Measurements from ENCODE around the gene TACR2. TPM values are rescaled to one million over a fixed set of nuclear protein-coding genes. Genes with fewer than 3 reads are reported as not detected.

Gene TACR2
- total and polyA plus RNA-seq, 2 donors (not counting 3 experiments of a cell fraction or from before 2014, with no cell fraction given): 0.19 TPM; not detected in 1

DNA sequence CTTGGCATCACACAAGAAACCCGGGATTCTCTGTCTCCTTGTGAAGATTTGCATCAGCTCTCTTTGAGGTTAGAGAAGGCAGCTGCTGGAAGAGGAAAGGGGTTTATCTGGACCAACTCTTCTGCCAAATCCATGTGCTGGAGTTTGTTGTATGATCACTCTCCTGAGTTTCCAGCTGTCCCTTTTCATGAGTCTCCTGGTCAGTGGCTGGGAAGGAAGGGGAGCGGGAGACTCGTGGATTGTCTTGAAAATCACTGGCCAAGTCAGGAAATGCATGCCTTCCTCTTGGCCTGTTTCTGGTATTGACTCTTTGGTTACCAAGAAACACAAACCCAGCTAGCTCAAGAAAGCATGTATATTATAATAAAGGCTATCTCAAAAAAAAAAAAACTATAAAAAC lies 38.8 kb downstream of the TACR2 start:
- no TSS peak for BruUV-seq (replicated peaks)
- POLR2A ChIA-PET: interaction anchor here (0.8 kb wide), 1 partner anchor 58 kb away, joined by 3 read pairs; no protein-coding TSS in a partner anchor
- H3K9me3 ChIP-seq (replicated peaks; ENCODE audit: control insufficient read depth, insufficient read depth, low read length): no peaks in the 10 kb centered on the region
- peaks cover 8 to 16% of the 10 kb centered on the region in 2 experiments for H3K36me3 ChIP-seq (ENCODE audit: control insufficient read depth in 2 of 2, extremely low read depth in 1 of 2, insufficient read depth in 2 of 2, low read length in 2 of 2)
- peak overlapping the region; percentile 72 for H3K9ac ChIP-seq (replicated peaks; ENCODE audit: extremely low read depth, insufficient read depth, low read length)
- no peaks in the 10 kb centered on the region for H3K79me2 ChIP-seq (ENCODE audit: control insufficient read depth, insufficient read depth, low read length)
- H3K27ac ChIP-seq (ENCODE audit: insufficient read depth, low read depth, low read length): peak overlapping the region; percentile 88
- FAIRE-seq (peak; percentile 97), DNase-seq (ENCODE audit: low read depth, low spot score) (peak; percentile 96)
- CTCF ChIA-PET: interaction anchor here (0.6 to 1.7 kb wide), 16 partner anchors 12 to 152 kb away, joined by 3 to 7 read pairs (median 3); partner anchors contain the start of gene HK1
- dilution Hi-C loops (cut with MboI; ENCODE audit: extremely low pct_ligation_motif_present, low sequenced_read_pairs): loop anchor here (25.0 kb wide), 1 partner anchor 141 kb away; no protein-coding TSS in a partner anchor
- peaks cover 21% of the 10 kb centered on the region for H3K4me1 ChIP-seq (ENCODE audit: control insufficient read depth, extremely low read depth, insufficient read depth, low read length)
- peak overlapping the region; percentile 61 for H3K4me2 ChIP-seq (ENCODE audit: insufficient read depth, low read length)
- TF ChIP-seq EZH2 (IDR thresholded peaks at IDR 0.05; ENCODE audit: borderline replicate concordance, low read depth, low read length, severe bottlenecking): no peak
- TF ChIP-seq, protein P1, sequence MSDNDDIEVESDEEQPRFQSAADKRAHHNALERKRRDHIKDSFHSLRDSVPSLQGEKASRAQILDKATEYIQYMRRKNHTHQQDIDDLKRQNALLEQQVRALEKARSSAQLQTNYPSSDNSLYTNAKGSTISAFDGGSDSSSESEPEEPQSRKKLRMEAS (IDR thresholded peaks at IDR 0.05; ENCODE audit: insufficient read depth, insufficient read length): peak; percentile 40
- no peaks in the 10 kb centered on the region for H3K9me1 ChIP-seq (replicated peaks; ENCODE audit: control insufficient read depth, extremely low read depth, insufficient read depth, low read length)
- no peak overlapping the region for H2AFZ ChIP-seq (ENCODE audit: low read depth, low read length)
- no peaks in the 10 kb centered on the region for H4K20me1 ChIP-seq (replicated peaks; ENCODE audit: control insufficient read depth, extremely low read depth, insufficient read depth, low read length)
- intact Hi-C loops (cut with micrococcal nuclease): loop anchor here (1.0 to 2.0 kb wide), 6 partner anchors 15 to 141 kb away; no protein-coding TSS in a partner anchor
- no peaks in the 10 kb centered on the region for H3K27me3 ChIP-seq (ENCODE audit: control insufficient read depth in 2 of 2, insufficient read depth in 2 of 2, low read length in 2 of 2)
- H3K4me3 ChIP-seq (replicated peaks in 1 of 3; ENCODE audit: insufficient read depth in 1 of 3, low read depth in 1 of 3, low read length in 3 of 3): no peak overlapping the region

DNA sequence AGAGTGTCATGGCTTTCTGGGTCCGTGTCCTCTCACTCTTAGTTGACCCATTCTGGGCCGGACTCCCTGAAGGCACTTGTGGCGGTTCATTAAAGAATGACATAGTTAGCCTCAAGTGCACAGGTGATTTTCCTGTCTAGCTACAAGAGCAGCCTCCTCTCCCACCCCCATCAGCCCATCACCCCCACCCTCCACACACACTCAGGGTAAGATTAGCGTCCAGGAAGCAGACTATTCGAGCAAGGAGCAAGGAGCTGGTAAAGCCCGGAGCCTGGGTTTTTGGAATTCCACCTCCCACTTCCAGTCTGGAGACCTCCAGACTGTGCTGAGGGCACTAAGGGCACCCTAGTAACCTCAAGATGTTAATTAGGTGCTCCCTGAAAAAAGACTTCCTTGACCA lies 39.5 kb downstream of the TACR2 start:
- no peak for FAIRE-seq

More for the DNA sequence above, 39.5 kb downstream of the TACR2 start:
- H3K9me3 ChIP-seq (replicated peaks; ENCODE audit: control insufficient read depth, insufficient read depth, low read length): no peaks in the 10 kb centered on the region
- BruUV-seq (replicated peaks): no TSS peak
- peaks cover 21% of the 10 kb centered on the region for H3K4me1 ChIP-seq (ENCODE audit: control insufficient read depth, extremely low read depth, insufficient read depth, low read length)
- CTCF ChIA-PET: interaction anchor here (0.8 to 1.7 kb wide), 8 partner anchors 13 to 152 kb away, joined by 3 to 7 read pairs (median 4); no protein-coding TSS in a partner anchor
- POLR2A ChIA-PET: interaction anchor here (0.7 to 0.8 kb wide), 2 partner anchors 28 to 58 kb away, joined by 3 to 6 read pairs; no protein-coding TSS in a partner anchor
- no peaks in the 10 kb centered on the region for H4K20me1 ChIP-seq (replicated peaks; ENCODE audit: control insufficient read depth, extremely low read depth, insufficient read depth, low read length)
- H3K79me2 ChIP-seq (ENCODE audit: control insufficient read depth, insufficient read depth, low read length): no peaks in the 10 kb centered on the region
- dilution Hi-C loops (cut with MboI; ENCODE audit: extremely low pct_ligation_motif_present, low sequenced_read_pairs): loop anchor here (25.0 kb wide), 1 partner anchor 140 kb away; no protein-coding TSS in a partner anchor
- H3K4me3 ChIP-seq (replicated peaks in 1 of 3; ENCODE audit: insufficient read depth in 1 of 3, low read depth in 1 of 3, low read length in 3 of 3): no peak overlapping the region
- no peak for TF ChIP-seq MYC (IDR thresholded peaks at IDR 0.05; ENCODE audit: low read depth, low read length)
- TF ChIP-seq JUN (IDR thresholded peaks at IDR 0.05; ENCODE audit: borderline replicate concordance, insufficient read depth, insufficient read length, low read depth): no peak
- TF ChIP-seq FOS (IDR thresholded peaks at IDR 0.05; ENCODE audit: borderline replicate concordance, insufficient read depth, low read length): no peak
- TF ChIP-seq POLR2AphosphoS5 (IDR thresholded peaks at IDR 0.05; ENCODE audit: insufficient read depth, low read depth, low read length): no peak
- no peak for TF ChIP-seq GATA2 (IDR thresholded peaks at IDR 0.05; ENCODE audit: insufficient read depth, insufficient read length, low read depth, low read length)
- TF ChIP-seq, protein P1 (IDR thresholded peaks at IDR 0.05; ENCODE audit: insufficient read depth, insufficient read length): no peak
- no peak for TF ChIP-seq POLR2A (IDR thresholded peaks at IDR 0.05; ENCODE audit: low read depth, low read length)
- TF ChIP-seq, protein P2, sequence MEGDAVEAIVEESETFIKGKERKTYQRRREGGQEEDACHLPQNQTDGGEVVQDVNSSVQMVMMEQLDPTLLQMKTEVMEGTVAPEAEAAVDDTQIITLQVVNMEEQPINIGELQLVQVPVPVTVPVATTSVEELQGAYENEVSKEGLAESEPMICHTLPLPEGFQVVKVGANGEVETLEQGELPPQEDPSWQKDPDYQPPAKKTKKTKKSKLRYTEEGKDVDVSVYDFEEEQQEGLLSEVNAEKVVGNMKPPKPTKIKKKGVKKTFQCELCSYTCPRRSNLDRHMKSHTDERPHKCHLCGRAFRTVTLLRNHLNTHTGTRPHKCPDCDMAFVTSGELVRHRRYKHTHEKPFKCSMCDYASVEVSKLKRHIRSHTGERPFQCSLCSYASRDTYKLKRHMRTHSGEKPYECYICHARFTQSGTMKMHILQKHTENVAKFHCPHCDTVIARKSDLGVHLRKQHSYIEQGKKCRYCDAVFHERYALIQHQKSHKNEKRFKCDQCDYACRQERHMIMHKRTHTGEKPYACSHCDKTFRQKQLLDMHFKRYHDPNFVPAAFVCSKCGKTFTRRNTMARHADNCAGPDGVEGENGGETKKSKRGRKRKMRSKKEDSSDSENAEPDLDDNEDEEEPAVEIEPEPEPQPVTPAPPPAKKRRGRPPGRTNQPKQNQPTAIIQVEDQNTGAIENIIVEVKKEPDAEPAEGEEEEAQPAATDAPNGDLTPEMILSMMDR (IDR thresholded peaks at IDR 0.05; ENCODE audit: extremely low read depth in 1 of 2, insufficient read depth in 1 of 2, low read depth in 1 of 2, low read length in 2 of 2): no peak
- TF ChIP-seq EZH2 (IDR thresholded peaks at IDR 0.05; ENCODE audit: borderline replicate concordance, low read depth, low read length, severe bottlenecking): no peak
- H2AFZ ChIP-seq (ENCODE audit: low read depth, low read length): no peak overlapping the region
- peak overlapping the region; percentile 88 for H3K27ac ChIP-seq (ENCODE audit: insufficient read depth, low read depth, low read length)
- peak overlapping the region; percentile 72 for H3K9ac ChIP-seq (replicated peaks; ENCODE audit: extremely low read depth, insufficient read depth, low read length)
- no peaks in the 10 kb centered on the region for H3K27me3 ChIP-seq (ENCODE audit: control insufficient read depth in 2 of 2, insufficient read depth in 2 of 2, low read length in 2 of 2)
- H3K9me1 ChIP-seq (replicated peaks; ENCODE audit: control insufficient read depth, extremely low read depth, insufficient read depth, low read length): no peaks in the 10 kb centered on the region
- H3K4me2 ChIP-seq (ENCODE audit: insufficient read depth, low read length): peak overlapping the region; percentile 45
- peaks cover 8 to 12% of the 10 kb centered on the region in 2 experiments for H3K36me3 ChIP-seq (ENCODE audit: control insufficient read depth in 2 of 2, extremely low read depth in 1 of 2, insufficient read depth in 2 of 2, low read length in 2 of 2)
- intact Hi-C loops (cut with micrococcal nuclease): no loop called here
- DNase-seq (ENCODE audit: low read depth, low spot score): peak; percentile 45

Measured in endothelial cell of umbilical vein (primary cell).